IPS DF 6.9 (cell line): ENCODE results near the gene DIS3L2.

Experiments used
- DNase-seq: peaks from one replicate; pipeline ENCODE4 v3.0.0-alpha.2; 2013; ENCODE audit warnings: low read depth, low spot score
- H3K27ac ChIP-seq: one replicate; pipeline ENCODE4 v1.5.1; 2013; ENCODE audit warnings: low read length, control low read depth
- H3K27me3 ChIP-seq: 2 replicates; pipeline ENCODE4 v1.6.1; 2013; ENCODE audit warnings: mild to moderate bottlenecking, low read length; ENCODE audit not compliant: control insufficient read depth, insufficient read depth
- H3K36me3 ChIP-seq: 2 replicates; pipeline ENCODE4 v1.6.1; 2013; ENCODE audit warnings: low read length; ENCODE audit not compliant: control insufficient read depth, insufficient read depth
- H3K4me1 ChIP-seq: 2 replicates; pipeline ENCODE4 v1.6.1; 2013; ENCODE audit warnings: low read length; ENCODE audit not compliant: control insufficient read depth, insufficient read depth
- H3K4me3 ChIP-seq: 2 replicates; pipeline ENCODE4 v1.5.1; 2013; ENCODE audit warnings: mild to moderate bottlenecking, low read length
- H3K9me3 ChIP-seq: 2 replicates; pipeline ENCODE4 v1.6.1; 2013; ENCODE audit warnings: low read length, inconsistent platforms; ENCODE audit not compliant: control insufficient read depth, insufficient read depth
- WGBS: extraction: QIAGEN DNeasy Blood & Tissue Kit; methylation state at CpG from one replicate; pipeline ENCODE4 v1.1.7; 2013; ENCODE audit warnings: mixed read lengths, missing lambda C conversion rate; ENCODE audit not compliant: insufficient read length, insufficient coverage; 5-methylcytosine and 5-hydroxymethylcytosine counted together

Gene DIS3L2

GRCh38 chr2:232237464-232237863 lies 276.0 kb downstream of the DIS3L2 start:
- H3K9me3 ChIP-seq: no peaks in the 10 kb centered on the region
- WGBS: no CpG with 5 or more reads among the region's 5 CpGs
- DNase-seq: no peak
- H3K27ac ChIP-seq: no peak overlapping the region
- H3K27me3 ChIP-seq: no peaks in the 10 kb centered on the region
- H3K36me3 ChIP-seq: no peaks in the 10 kb centered on the region
- H3K4me3 ChIP-seq: no peak overlapping the region
- no peaks in the 10 kb centered on the region for H3K4me1 ChIP-seq

DNA sequence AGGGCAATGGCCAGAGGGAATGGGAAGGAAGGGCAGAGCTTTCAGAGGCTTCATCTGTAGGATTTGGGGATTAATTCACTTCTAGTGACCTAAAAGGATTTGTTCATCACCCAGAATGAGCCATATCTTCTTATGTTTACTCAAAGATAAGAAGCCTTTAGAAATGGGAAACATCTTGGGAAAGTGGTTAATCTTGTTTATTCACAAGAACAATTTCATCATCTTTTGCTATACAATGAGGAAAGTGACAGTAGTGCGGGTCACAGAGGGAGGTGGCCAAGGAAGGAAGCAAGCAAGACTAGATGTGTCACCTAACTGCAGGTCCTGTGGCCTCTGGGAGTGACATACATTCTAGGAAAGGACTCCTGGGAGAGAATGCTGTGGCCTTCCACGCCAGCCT lies 276.6 kb downstream of the DIS3L2 start:
- Histone ChIP-seq H3K36me3 (no peaks in the 10 kb centered on the region), H3K27ac (no peak overlapping the region), H3K4me3 (no peak overlapping the region), H3K27me3 (no peaks in the 10 kb centered on the region), H3K4me1 (no peaks in the 10 kb centered on the region), H3K9me3 (no peaks in the 10 kb centered on the region)
- no peak for DNase-seq
- no CpG with 5 or more reads among the region's 2 CpGs for WGBS

DNA sequence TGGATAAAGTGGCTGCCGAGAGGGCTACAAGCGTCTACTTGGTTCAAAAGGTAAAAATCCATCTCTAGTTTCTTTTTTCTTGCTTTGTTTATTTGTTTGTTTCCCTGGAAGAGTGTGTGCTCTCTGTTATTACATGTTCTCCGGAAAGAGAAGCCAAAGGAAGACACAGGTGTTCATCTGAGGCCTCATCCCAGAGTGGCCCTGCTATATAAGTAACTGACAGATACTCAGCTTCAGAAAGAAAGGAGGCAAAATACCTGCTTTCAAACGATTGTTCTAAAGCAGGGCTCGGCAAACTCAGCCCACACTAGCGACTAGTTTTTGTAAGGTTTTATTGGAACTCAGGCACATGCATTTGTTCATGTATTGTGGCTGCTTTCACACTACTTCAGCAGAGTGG lies 277.1 kb downstream of the DIS3L2 start:
- no peak overlapping the region for H3K27ac ChIP-seq
- no peak for DNase-seq
- no CpG with 5 or more reads among the region's 6 CpGs for WGBS
- no peaks in the 10 kb centered on the region for H3K9me3 ChIP-seq
- H3K27me3 ChIP-seq: no peaks in the 10 kb centered on the region
- no peaks in the 10 kb centered on the region for H3K4me1 ChIP-seq
- no peaks in the 10 kb centered on the region for H3K36me3 ChIP-seq
- no peak overlapping the region for H3K4me3 ChIP-seq

GRCh38 chr2:232239951-232240681 lies 278.6 kb downstream of the DIS3L2 start:
- H3K27ac ChIP-seq: no peak overlapping the region
- WGBS: no CpG with 5 or more reads among the region's 6 CpGs
- H3K4me3 ChIP-seq: no peak overlapping the region
- H3K36me3 ChIP-seq: no peaks in the 10 kb centered on the region
- no peaks in the 10 kb centered on the region for H3K9me3 ChIP-seq
- H3K27me3 ChIP-seq: no peaks in the 10 kb centered on the region
- DNase-seq: no peak
- no peaks in the 10 kb centered on the region for H3K4me1 ChIP-seq

DNA sequence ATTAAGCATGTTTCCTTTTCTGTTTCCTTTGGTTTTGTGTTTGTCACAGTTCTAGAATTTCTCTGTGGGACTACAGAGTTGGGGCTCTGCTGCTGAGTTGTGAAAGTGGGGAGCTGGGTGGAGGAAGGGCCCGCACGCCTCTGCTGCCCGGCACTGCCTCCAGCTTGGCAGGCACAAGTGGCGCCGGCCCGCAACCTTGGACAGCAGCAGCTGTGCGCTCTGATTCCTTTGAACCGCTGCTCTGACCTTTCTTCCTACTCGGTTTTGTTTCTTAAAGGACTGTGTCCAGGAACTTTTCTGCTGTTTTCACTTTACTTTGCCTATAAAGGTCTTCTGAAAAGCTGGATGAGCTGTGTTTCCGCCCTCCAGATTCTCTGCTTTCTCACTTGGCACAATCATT lies 279.4 kb downstream of the DIS3L2 start:
- no peak for DNase-seq
- H3K27me3 ChIP-seq: no peaks in the 10 kb centered on the region
- no peak overlapping the region for H3K4me3 ChIP-seq
- WGBS: no CpG with 5 or more reads among the region's 10 CpGs
- H3K27ac ChIP-seq: no peak overlapping the region
- no peaks in the 10 kb centered on the region for H3K36me3 ChIP-seq
- no peaks in the 10 kb centered on the region for H3K4me1 ChIP-seq
- H3K9me3 ChIP-seq: no peaks in the 10 kb centered on the region

GRCh38 chr2:232242316-232242715 lies 280.8 kb downstream of the DIS3L2 start:
- Histone ChIP-seq H3K27me3 (no peaks in the 10 kb centered on the region), H3K36me3 (no peaks in the 10 kb centered on the region), H3K4me1 (peaks cover 1% of the 10 kb centered on the region; the same call in 1 of the 2 replicates), H3K27ac (no peak overlapping the region), H3K4me3 (no peak overlapping the region), H3K9me3 (no peaks in the 10 kb centered on the region)
- no CpG with 5 or more reads among the region's 2 CpGs for WGBS
- DNase-seq: no peak

- Histone ChIP-seq H3K4me1 (peaks cover 1% of the 10 kb centered on the region; the same call in 1 of the 2 replicates), H3K36me3 (no peaks in the 10 kb centered on the region), H3K27ac (no peak overlapping the region), H3K9me3 (no peaks in the 10 kb centered on the region), H3K27me3 (no peaks in the 10 kb centered on the region; the same call in 1 of the 2 replicates), H3K4me3 (no peak overlapping the region)
- no peak for DNase-seq
- no CpG with 5 or more reads among the region's 2 CpGs for WGBS
Measured at GRCh38 chr2:232245111-232245510, 283.6 kb downstream of the DIS3L2 start.

GRCh38 chr2:232246245-232246644 lies 284.7 kb downstream of the DIS3L2 start:
- Histone ChIP-seq H3K9me3 (no peaks in the 10 kb centered on the region), H3K27ac (no peak overlapping the region), H3K27me3 (no peaks in the 10 kb centered on the region; the same call in 1 of the 2 replicates), H3K36me3 (no peaks in the 10 kb centered on the region), H3K4me1 (peaks cover 1% of the 10 kb centered on the region; the same call in 1 of the 2 replicates), H3K4me3 (no peak overlapping the region)
- no peak for DNase-seq
- WGBS: no CpG with 5 or more reads among the region's 3 CpGs

DNA sequence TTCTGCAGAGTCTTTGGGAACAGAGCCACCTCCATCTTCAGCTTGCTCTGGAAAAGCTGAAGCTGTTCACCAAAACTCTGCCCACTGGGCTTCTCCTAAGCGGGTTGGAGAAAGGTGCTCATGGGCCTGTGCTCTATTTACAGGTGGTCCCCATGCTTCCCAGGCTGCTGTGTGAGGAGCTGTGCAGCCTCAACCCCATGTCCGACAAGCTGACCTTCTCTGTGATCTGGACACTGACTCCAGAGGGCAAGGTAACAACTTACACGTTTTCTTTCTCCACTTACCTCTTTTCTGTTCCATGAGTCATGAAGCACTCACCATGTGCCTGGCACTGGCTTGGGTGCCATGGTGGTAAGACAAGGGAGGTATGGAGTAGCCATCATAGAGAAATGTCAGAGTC lies 287.6 kb downstream of the DIS3L2 start:
- peaks cover 1% of the 10 kb centered on the region; the same call in 1 of the 2 replicates for H3K4me1 ChIP-seq
- no peaks in the 10 kb centered on the region; the same call in 1 of the 2 replicates for H3K27me3 ChIP-seq
- H3K4me3 ChIP-seq: no peak overlapping the region
- no peak overlapping the region for H3K27ac ChIP-seq
- H3K36me3 ChIP-seq: no peaks in the 10 kb centered on the region
- no peak for DNase-seq
- WGBS: no CpG with 5 or more reads among the region's 3 CpGs
- H3K9me3 ChIP-seq: no peaks in the 10 kb centered on the region

GRCh38 chr2:232250246-232251175 lies 289.0 kb downstream of the DIS3L2 start:
- no peaks in the 10 kb centered on the region; the same call in 1 of the 2 replicates for H3K27me3 ChIP-seq
- no peaks in the 10 kb centered on the region for H3K9me3 ChIP-seq
- no peaks in the 10 kb centered on the region for H3K36me3 ChIP-seq
- H3K27ac ChIP-seq: no peak overlapping the region
- WGBS: no CpG with 5 or more reads among the region's 5 CpGs
- DNase-seq: no peak
- peaks cover 1% of the 10 kb centered on the region; the same call in 1 of the 2 replicates for H3K4me1 ChIP-seq
- H3K4me3 ChIP-seq: no peak overlapping the region
